GM10847 (cell line): ENCODE measurements around the gene MED16.

Experiments
- POLR2A ChIP-seq: IDR thresholded peaks from 2 replicates; pipeline ENCODE4 v1.6.1; 2011; ENCODE audit not compliant: insufficient read length; ENCODE audit errors: extremely low read depth

MED16 gene

DNA sequence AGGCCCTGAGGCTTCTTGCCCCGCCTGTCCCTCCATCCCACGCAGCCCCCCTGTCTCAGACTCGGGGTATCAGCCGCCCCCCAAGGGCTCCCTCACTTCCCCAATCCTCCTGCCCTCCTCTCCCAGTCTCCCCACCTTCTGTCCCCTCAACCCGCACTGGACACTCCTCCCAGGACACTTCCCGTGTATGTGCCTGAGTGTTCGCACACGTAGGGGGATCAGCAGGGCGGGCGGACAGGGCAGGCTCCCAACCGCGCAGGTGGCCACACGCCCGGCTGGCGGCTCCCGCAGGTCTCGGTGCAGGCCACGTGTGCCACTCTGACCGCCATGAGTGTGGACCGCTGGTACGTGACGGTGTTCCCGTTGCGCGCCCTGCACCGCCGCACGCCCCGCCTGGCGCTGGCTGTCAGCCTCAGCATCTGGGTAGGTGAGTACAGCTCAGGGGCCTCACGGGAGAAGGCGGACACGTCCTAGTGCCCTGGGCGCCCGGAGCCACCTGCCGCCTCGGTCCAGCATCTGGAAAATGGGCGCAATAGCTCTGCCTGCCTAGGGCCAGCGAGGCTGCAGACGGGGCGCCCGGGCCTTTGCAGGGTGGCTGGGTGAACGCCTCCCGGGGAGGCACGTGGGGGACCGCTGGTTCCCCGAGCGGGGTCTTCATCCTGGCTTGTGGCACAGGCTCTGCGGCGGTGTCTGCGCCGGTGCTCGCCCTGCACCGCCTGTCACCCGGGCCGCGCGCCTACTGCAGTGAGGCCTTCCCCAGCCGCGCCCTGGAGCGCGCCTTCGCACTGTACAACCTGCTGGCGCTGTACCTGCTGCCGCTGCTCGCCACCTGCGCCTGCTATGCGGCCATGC, 26.4 kb upstream of the MED16 start:
- no peak for TF ChIP-seq POLR2A

DNA sequence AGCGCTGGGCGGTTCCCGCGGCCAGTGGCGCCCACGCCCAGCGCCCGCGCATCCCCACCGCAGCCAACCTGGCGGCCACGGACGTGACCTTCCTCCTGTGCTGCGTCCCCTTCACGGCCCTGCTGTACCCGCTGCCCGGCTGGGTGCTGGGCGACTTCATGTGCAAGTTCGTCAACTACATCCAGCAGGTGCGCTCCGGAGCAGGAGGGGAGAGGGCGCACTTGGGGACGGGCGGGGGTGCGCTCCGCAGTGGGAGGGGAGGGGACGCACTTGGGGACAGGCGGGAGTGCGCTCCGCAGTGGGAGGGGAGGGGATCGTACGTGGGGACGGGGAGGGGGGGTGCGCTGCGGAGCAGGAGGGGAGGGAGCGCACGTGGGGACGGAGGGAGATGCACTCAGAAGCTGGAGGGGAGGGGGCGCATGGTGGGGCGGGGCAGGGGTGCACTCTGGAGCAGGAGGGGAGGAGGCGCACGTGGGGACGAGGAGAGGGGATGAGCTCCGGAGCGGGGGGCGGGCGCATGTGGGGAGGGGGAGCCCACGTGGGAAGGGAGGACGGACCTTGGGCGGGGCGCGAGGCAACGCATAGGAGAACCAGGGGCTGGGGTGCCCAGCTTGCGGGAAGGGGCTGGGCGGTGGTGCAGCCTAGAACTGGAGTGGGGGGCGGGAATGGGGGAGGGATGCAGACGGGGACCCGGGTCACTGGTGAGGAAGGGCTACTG, 25.7 kb upstream of the MED16 start:
- TF ChIP-seq POLR2A = no peak

DNA sequence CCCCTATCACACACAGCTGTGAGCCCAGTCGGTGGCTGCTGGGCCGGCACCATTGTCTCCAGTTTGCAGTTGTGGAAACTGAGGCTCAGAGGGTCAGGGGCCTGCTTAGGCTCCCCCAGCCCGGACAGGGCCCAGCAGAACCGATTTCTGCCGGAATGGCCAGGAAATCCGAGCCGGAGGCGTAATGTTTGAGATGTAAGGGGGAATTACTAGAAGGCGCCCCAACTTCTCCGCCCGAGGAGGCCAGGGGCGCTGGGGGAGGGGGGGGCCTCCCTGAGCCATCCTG, 25.1 kb upstream of the MED16 start:
- TF ChIP-seq POLR2A = no peak

DNA sequence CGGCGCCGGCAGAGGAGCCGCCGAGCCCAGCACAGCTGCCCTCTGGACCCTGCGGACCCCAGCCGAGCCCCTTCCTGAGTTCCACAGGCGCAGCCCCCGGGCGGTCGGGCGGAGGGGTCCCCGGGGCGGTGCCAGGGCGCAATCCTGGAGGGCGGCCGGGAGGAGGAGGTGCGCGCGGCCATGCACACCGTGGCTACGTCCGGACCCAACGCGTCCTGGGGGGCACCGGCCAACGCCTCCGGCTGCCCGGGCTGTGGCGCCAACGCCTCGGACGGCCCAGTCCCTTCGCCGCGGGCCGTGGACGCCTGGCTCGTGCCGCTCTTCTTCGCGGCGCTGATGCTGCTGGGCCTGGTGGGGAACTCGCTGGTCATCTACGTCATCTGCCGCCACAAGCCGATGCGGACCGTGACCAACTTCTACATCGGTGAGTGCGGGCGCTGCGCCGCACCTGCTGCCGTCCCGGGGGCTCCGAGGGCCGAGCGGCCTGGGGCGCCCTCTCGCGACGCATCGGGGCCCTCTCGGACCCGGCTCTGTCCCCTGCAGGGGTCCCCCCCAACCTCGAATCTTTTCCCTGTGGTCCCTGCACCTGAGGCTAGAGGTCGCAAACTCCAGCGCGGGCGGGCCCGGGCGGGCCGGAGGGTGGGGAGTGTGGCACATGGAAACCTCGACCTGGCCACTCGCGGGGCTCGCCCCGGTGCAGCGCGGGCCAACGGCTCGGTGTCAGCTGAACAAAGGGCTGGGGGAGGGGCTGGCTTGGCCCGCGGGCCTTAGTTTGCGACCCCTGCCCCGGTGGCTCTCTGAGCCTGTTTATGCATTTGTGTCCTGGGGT, 24.6 kb upstream of the MED16 start, which contains the start of gene KISS1R:
Gene KISS1R (plus strand): TSS at position 11 of the 829 bp plus-strand sequence. CDS start 170 bp downstream, at position 181.
- TF ChIP-seq POLR2A = no peak

DNA sequence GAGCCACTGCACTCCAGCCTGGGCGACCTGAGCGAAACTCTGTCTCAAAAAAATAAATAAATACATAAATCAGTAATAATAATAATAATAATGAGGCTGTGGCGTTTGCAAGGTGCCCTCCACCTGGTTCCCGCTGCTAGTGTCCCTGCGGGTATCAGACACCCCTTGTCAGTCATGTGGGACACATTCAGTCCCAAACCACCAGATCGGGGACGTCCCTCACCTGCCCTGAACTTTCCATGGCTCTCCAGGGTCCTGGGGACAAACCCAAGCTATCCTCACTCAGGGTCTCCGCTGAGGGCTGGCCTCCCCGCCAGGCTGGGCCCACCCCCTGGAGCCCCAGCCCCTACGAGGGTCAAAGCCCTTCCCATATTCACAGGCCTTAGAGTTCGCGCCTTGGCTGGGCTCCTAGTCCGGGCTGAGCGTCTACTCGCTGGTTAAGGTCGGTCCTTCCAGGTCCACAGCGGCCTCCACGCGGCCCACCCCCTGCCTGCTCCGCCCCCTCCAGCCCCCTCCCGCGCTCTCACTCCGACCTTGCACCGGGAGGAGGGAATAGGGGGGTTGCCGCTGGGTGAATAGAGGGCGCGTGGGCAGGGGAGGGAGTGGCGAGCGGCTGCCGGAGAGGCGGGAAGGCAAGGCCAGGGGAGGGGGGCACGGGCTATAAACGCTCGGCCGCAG, 23.8 kb upstream of the MED16 start:
- TF ChIP-seq POLR2A = no peak

DNA sequence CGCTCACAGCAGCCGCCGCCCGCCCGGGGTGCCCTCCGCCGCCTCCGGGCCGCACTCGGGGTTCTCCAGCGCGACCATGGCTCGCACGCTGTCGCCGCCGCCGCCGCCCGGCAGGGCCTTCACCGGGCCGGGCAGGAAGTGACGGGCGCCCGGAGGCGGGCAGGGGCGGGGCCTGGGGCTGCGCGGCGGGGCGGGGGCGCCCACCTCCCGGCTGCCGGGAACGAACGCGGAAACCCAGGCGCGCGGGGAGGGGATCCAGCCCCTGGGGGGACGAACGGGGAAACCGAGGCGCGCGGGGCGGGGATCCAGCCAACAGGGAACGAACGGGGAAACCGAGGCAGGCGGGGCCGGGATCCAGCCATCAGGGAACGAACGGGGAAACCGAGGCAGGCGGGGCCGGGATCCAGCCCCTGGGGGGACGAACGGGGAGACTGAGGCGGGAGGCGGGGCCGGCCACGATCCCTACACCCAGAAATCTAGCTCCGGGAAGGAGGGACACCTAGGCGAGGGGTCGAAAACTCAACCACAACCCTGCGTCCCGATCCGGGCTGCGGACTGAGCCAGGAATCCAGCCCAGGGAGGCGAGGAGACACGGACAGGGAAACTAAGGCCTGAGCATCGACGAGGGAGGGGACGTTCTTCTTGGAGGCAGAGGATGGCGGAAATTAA, 20.2 kb upstream of the MED16 start, which contains the start of gene R3HDM4:
Gene R3HDM4 (minus strand): TSS at position 140 of the 669 bp plus-strand sequence. CDS start 62 bp downstream, at position 78.
- peak; percentile 64 for TF ChIP-seq POLR2A

DNA sequence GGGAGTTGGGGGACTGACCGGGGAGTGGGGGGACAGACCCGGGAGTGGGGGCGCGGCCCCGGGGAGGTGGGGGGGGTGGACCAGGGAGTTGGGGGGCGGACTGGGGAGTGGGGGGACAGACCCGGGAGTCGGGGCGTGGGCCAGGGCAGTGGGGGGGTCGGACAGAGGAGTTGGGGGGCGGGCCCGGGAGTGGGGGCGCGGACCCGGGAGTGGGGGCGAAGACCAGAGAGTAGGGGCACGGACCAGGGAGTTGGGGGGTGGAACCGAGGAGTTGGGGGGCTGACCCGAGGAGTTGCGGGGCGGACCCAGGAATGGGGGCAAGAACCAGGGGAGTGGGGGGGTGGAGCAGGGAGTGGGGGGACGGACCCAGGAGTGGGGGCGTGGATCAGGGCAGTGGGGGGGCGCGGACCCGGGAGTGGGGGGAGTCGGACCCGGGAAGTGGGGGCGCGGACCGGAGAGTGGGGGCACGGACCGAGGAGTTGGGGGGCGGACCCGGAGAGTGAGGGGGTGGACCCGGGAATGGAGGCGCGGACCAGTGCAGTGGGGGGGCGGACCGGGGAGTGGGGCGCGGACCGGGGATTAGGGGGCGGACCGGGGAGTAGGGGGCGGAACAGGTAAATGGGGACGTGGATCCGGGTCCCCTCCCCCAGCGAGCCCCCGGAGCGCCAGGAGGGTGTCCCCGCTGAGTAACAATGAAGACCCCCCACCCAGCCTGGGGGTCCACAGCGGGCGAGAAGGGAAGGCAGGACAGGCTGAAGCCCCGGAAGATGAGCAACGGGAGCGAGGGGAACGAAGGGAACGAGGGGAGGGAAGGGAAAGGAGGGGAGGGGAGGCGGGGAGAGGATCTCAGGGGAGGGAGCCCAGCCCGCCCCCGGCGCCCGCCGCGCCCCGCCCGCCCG, 19.4 kb upstream of the MED16 start:
- TF ChIP-seq POLR2A = no peak

DNA sequence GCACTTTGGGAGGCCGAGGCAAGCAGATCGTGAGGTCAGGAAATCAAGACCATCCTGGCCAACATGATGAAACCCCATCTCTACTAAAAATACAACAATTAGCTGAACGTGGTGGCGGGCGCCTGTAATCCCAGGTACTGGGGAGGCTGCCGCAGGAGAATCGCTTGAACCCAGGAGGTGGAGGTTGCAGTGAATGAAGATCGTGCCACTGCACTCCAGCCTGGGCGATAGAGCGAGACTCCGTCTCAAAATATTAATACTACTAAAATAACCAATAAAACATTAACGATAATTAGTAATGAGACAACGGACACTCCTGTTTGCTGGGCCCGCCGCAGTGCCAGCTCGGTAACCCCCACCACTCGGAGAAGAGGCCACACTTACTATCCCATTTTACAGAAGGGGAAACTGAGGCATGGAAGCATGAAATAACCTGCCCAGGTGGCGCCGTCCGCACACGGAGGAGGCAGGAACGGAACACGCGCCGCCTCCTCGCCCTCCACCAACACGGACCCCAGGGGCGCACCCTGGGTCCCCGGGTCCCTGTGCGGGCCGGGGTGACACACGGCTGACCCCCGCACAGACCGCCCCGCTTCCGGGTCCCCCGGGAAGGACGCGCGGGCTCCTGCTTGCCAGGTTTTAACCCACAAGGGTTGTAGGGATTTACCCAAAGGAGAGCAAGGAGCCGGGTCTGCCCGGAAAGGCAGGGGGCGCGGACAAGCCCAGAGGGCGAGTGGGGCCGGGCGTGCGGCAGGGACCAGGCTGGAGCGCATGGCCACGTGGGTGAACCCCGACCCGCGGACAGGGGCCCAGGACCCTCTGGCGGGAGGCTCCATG, 18.4 kb upstream of the MED16 start:
- TF ChIP-seq POLR2A = no peak

DNA sequence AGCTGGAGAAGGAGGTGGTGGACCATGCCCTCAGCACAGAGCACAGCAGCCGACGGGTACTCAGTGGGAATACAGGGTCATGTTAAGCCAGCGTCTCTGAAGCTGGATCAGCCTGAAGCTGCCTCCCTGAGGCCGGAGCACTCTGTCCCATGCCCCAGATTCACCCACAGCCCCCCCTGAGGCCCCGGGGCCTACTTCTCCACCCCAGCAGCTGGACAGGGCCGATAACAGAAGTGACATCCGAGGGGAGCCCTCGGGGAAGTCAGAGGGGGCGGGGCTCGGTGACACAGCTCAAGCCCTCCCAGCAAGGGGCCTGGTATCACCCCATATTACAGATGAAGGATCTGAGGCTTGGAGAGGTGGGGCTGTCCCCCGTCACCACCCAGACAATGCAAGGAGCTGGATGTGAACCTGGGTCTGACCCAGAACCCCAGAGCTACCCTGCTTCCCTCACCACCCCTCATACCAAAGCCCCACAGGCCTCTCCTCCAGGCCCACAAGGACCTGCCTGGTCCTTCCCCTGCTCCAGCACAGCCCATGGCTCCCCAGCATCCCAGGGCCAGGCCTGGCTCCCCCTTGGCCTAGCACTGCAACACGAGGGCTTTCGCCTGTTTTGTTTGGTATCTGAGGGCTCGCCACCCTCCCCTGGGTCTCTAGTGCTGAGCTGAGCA, 14.3 kb upstream of the MED16 start:
- TF ChIP-seq POLR2A = no peak

DNA sequence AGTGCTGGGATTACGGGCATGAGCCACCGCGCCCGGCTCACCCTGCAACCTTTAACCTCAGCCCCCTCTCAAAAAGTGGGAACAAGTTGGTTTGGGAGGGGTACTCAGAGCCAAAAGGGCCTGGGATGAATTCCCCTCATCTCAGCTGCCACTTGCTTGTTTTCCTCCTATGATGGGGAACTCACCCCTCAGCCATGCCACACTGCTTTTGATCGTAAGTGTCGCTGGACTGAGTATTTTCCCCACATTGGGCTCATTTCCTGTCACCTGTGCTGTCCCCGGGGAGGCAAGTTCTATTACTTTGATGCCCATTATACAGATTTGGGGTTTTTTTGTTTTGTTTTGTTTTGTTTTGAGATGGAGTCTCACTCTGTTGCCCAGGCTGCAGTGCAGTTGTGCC, 13.5 kb upstream of the MED16 start:
- TF ChIP-seq POLR2A = no peak

DNA sequence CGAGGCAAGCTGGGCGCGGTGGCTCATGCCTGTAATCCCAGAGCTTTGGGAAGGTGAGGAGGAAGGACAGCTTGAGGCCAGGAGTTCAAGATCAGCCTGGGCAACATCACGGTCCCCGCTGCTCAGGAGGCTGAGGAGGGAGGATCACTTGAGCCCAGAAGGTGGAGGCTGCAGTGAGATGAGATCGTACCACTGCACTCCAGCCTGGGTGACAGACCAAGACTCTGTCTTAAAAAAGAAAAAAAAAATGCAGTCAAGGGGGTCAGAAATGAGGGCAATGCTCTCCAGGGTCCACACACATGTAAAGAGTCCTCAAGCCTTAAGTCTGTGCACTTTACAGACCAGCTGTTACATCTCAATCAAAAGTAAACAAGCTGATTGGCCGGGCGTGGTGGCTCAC, 11.6 kb upstream of the MED16 start:
- TF ChIP-seq POLR2A = no peak

DNA sequence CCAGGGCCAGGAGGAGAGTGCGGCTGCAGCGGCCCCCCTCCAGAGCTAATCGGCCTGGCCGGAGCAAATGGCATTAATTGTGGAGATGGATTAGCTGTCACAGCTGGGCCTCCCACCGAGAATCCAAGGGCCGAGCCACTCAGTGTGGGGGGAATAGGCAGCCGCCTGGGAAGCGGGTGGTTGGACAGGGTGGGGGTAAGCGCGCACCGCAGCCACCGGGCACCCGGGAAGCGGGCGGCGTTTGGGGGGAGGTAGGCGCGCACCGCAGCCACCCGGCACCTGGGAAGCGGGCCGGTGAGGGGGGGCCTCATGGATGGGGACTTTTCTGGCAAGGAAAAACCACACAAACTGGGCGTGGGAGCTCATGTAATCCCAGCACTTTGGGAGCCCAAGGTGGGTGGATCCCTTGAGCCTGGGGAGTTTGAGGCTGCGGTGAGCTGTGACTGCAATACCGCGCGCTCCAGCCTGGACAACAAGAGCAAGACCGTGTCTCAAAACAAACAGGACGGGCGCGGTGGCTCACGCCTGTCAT, 10.3 kb upstream of the MED16 start:
- no peak for TF ChIP-seq POLR2A
